BLaER1 treated with 17β-estradiol and CSF1 and Interleukin-3, amounts not matched to agents 10 nM and 100 nM (cell line): ENCODE data around the gene TSPAN14.

Source experiments
- H3K27ac ChIP-seq, 11 experiments: shearing (Covaris generic); formaldehyde crosslinking; 2 replicates each; pipeline ENCODE4 v1.8.1; 2022
- H3K27me3 ChIP-seq, 11 experiments: shearing (Covaris generic); formaldehyde crosslinking; 2 replicates each; pipeline ENCODE4 v1.8.1; 2022
- H3K36me3 ChIP-seq, 11 experiments: shearing (Covaris generic); formaldehyde crosslinking; 2 replicates each; pipeline ENCODE4 v1.8.1; 2022
- H3K4me1 ChIP-seq, 10 experiments: shearing (Covaris generic); formaldehyde crosslinking; 2 replicates each; pipeline ENCODE4 v1.8.1; 2022
- H3K4me2 ChIP-seq, 11 experiments: shearing (Covaris generic); formaldehyde crosslinking; 2 replicates each; pipeline ENCODE4 v1.8.1; 2022
- H3K4me3 ChIP-seq, 10 experiments: shearing (Covaris generic); formaldehyde crosslinking; 2 replicates each; pipeline ENCODE4 v1.8.1; 2022
- H3K9ac ChIP-seq, 11 experiments: shearing (Covaris generic); formaldehyde crosslinking; 2 replicates each; pipeline ENCODE4 v1.8.1; 2022
- H3K9me3 ChIP-seq, 11 experiments: shearing (Covaris generic); formaldehyde crosslinking; replicated peaks in 1 of 11; 2 replicates each; pipeline ENCODE4 v1.8.1; 2022
- H4K20me1 ChIP-seq, 11 experiments: shearing (Covaris generic); formaldehyde crosslinking; 2 replicates each; pipeline ENCODE4 v1.8.1; 2022
- Cebpa-rat ChIP-seq, 11 experiments: shearing (Covaris generic); IDR thresholded peaks; 2 replicates each; pipeline ENCODE4 v1.8.1; 2022

The TSPAN14 gene

GRCh38 chr10:80537736-80538480 lies 83.8 kb downstream of the TSPAN14 start, which contains the start of gene SH2D4B:
TSS of gene SH2D4B (plus strand) at chr10:80537902. CDS start at chr10:80538332, 430 bp downstream.
- peak within 1 kb of the TSS; percentile 59 to 83 (median 71); a peak in 19 of 20 replicates for H3K4me3 ChIP-seq
- peak within 1 kb of the TSS; percentile 83 to 97 (median 95); a peak in 21 of 22 replicates for H3K27ac ChIP-seq
- peaks cover 0 to 23% (median 0%) of the 10 kb centered on the region in 11 experiments; a peak in 3 of 22 replicates for H3K27me3 ChIP-seq
- H4K20me1 ChIP-seq: no peaks in the 10 kb centered on the region
- peak within 1 kb of the TSS in 10 of 11 experiments; percentile 88 to 92 (median 91); a peak in 20 of 22 replicates for H3K9ac ChIP-seq
- TF ChIP-seq Cebpa-rat (IDR thresholded peaks at IDR 0.05): no peak
- H3K4me2 ChIP-seq: peak within 1 kb of the TSS; percentile 94 to 100 (median 98)
- peaks cover 63 to 75% (median 71%) of the 10 kb centered on the region in 10 experiments for H3K4me1 ChIP-seq
- H3K9me3 ChIP-seq: peaks cover 0 to 4% (median 2%) of the 10 kb centered on the region in 11 experiments; a peak in 15 of 22 replicates
- peaks cover 0 to 6% (median under 1%) of the 10 kb centered on the region in 11 experiments; a peak in 7 of 22 replicates for H3K36me3 ChIP-seq

GRCh38 chr10:80538481-80539185 lies 84.5 kb downstream of the TSPAN14 start:
- TF ChIP-seq Cebpa-rat (IDR thresholded peaks at IDR 0.05): no peak
- Histone ChIP-seq H3K4me3 (peak overlapping the region in 7 of 10 experiments; percentile 54 to 83 (median 70); a peak in 11 of 20 replicates), H3K36me3 (peaks cover 0 to 12% (median 5%) of the 10 kb centered on the region in 11 experiments; a peak in 9 of 22 replicates), H3K27ac (peak overlapping the region in 9 of 11 experiments; percentile 69 to 97 (median 95); a peak in 18 of 22 replicates), H3K27me3 (peaks cover 0 to 23% (median 0%) of the 10 kb centered on the region in 11 experiments; a peak in 3 of 22 replicates), H3K9ac (peak overlapping the region in 8 of 11 experiments; percentile 88 to 92 (median 92); a peak in 17 of 22 replicates), H3K4me2 (peak overlapping the region; percentile 94 to 100 (median 98)), H3K4me1 (peaks cover 69 to 80% (median 74%) of the 10 kb centered on the region in 10 experiments), H4K20me1 (no peaks in the 10 kb centered on the region), H3K9me3 (peaks cover 0 to 11% (median 9%) of the 10 kb centered on the region in 11 experiments; a peak in 16 of 22 replicates)

GRCh38 chr10:80539421-80540031 lies 85.4 kb downstream of the TSPAN14 start:
- Histone ChIP-seq H4K20me1 (no peaks in the 10 kb centered on the region), H3K27me3 (peaks cover 0 to 23% (median 0%) of the 10 kb centered on the region in 11 experiments; a peak in 3 of 22 replicates), H3K27ac (peak overlapping the region in 10 of 11 experiments; percentile 64 to 97 (median 94); a peak in 18 of 22 replicates), H3K4me2 (peak overlapping the region; percentile 94 to 100 (median 98)), H3K4me3 (peak overlapping the region in 7 of 10 experiments; percentile 54 to 83 (median 70); a peak in 14 of 20 replicates), H3K9me3 (peaks cover 0 to 20% (median 12%) of the 10 kb centered on the region in 11 experiments; a peak in 16 of 22 replicates), H3K4me1 (peaks cover 70 to 87% (median 80%) of the 10 kb centered on the region in 10 experiments), H3K36me3 (peaks cover 0 to 21% (median 5%) of the 10 kb centered on the region in 11 experiments; a peak in 10 of 22 replicates), H3K9ac (peak overlapping the region in 8 of 11 experiments; percentile 88 to 92 (median 92); a peak in 17 of 22 replicates)
- TF ChIP-seq Cebpa-rat (IDR thresholded peaks at IDR 0.05): no peak

GRCh38 chr10:80540136-80540535 lies 86.0 kb downstream of the TSPAN14 start:
- H3K27ac ChIP-seq: peak overlapping the region; percentile 33 to 97 (median 94); a peak in 20 of 22 replicates
- no peak for TF ChIP-seq Cebpa-rat (IDR thresholded peaks at IDR 0.05)
- H3K4me2 ChIP-seq: peak overlapping the region; percentile 94 to 100 (median 98)
- peak overlapping the region; percentile 33 to 83 (median 66); a peak in 18 of 20 replicates for H3K4me3 ChIP-seq
- peaks cover 0 to 23% (median 0%) of the 10 kb centered on the region in 11 experiments; a peak in 3 of 22 replicates for H3K27me3 ChIP-seq
- H3K36me3 ChIP-seq: peaks cover 0 to 27% (median 6%) of the 10 kb centered on the region in 11 experiments; a peak in 10 of 22 replicates
- H3K9ac ChIP-seq: peak overlapping the region; percentile 58 to 92 (median 90); a peak in 19 of 22 replicates
- no peaks in the 10 kb centered on the region for H4K20me1 ChIP-seq
- peaks cover 0 to 23% (median 12%) of the 10 kb centered on the region in 11 experiments; a peak in 16 of 22 replicates for H3K9me3 ChIP-seq
- peaks cover 72 to 93% (median 86%) of the 10 kb centered on the region in 10 experiments for H3K4me1 ChIP-seq

GRCh38 chr10:80540618-80540980 lies 86.5 kb downstream of the TSPAN14 start:
- H3K27ac ChIP-seq: peak overlapping the region; percentile 33 to 97 (median 94); a peak in 21 of 22 replicates
- no peaks in the 10 kb centered on the region for H4K20me1 ChIP-seq
- peaks cover 0 to 31% (median 6%) of the 10 kb centered on the region in 11 experiments; a peak in 10 of 22 replicates for H3K36me3 ChIP-seq
- peak overlapping the region; percentile 33 to 83 (median 66) for H3K4me3 ChIP-seq
- peaks cover 0 to 23% (median 12%) of the 10 kb centered on the region in 11 experiments; a peak in 16 of 22 replicates for H3K9me3 ChIP-seq
- H3K27me3 ChIP-seq: peaks cover 0 to 23% (median 0%) of the 10 kb centered on the region in 11 experiments; a peak in 3 of 22 replicates
- TF ChIP-seq Cebpa-rat (IDR thresholded peaks at IDR 0.05): no peak
- peak overlapping the region; percentile 94 to 100 (median 98) for H3K4me2 ChIP-seq
- H3K9ac ChIP-seq: peak overlapping the region; percentile 58 to 92 (median 90); a peak in 21 of 22 replicates
- H3K4me1 ChIP-seq: peaks cover 70 to 94% (median 87%) of the 10 kb centered on the region in 10 experiments

GRCh38 chr10:80540981-80541750 lies 87.1 kb downstream of the TSPAN14 start:
- peaks cover 69 to 94% (median 89%) of the 10 kb centered on the region in 10 experiments for H3K4me1 ChIP-seq
- H3K27me3 ChIP-seq: peaks cover 0 to 23% (median 0%) of the 10 kb centered on the region in 11 experiments; a peak in 3 of 22 replicates
- H4K20me1 ChIP-seq: no peaks in the 10 kb centered on the region
- H3K9ac ChIP-seq: peak overlapping the region; percentile 58 to 92 (median 90)
- no peak for TF ChIP-seq Cebpa-rat (IDR thresholded peaks at IDR 0.05)
- peaks cover 0 to 27% (median 12%) of the 10 kb centered on the region in 11 experiments; a peak in 16 of 22 replicates for H3K9me3 ChIP-seq
- H3K27ac ChIP-seq: peak overlapping the region; percentile 56 to 97 (median 94); a peak in 21 of 22 replicates
- H3K4me3 ChIP-seq: peak overlapping the region; percentile 33 to 83 (median 66)
- peak overlapping the region; percentile 94 to 100 (median 98) for H3K4me2 ChIP-seq
- peaks cover 0 to 36% (median 6%) of the 10 kb centered on the region in 11 experiments; a peak in 10 of 22 replicates for H3K36me3 ChIP-seq

GRCh38 chr10:80542053-80542452 lies 87.9 kb downstream of the TSPAN14 start:
- Histone ChIP-seq H3K4me2 (peak overlapping the region; percentile 94 to 100 (median 98)), H3K9ac (peak overlapping the region; percentile 58 to 92 (median 90); a peak in 21 of 22 replicates), H4K20me1 (no peaks in the 10 kb centered on the region), H3K36me3 (peaks cover 0 to 39% (median 6%) of the 10 kb centered on the region in 11 experiments; a peak in 10 of 22 replicates), H3K27ac (peak overlapping the region; percentile 56 to 97 (median 94); a peak in 21 of 22 replicates), H3K4me3 (peak overlapping the region in 3 of 10 experiments; percentile 68 to 83 (median 77); a peak in 3 of 20 replicates), H3K9me3 (peaks cover 0 to 28% (median 12%) of the 10 kb centered on the region in 11 experiments; a peak in 16 of 22 replicates), H3K4me1 (peaks cover 61 to 95% (median 82%) of the 10 kb centered on the region in 10 experiments), H3K27me3 (peaks cover 0 to 23% (median 0%) of the 10 kb centered on the region in 11 experiments; a peak in 3 of 22 replicates)
- TF ChIP-seq Cebpa-rat (IDR thresholded peaks at IDR 0.05): no peak
